PC-9 (cell line): ENCODE results near the gene ZFAND3. TPM values are rescaled to one million over a fixed set of nuclear protein-coding genes. Genes with fewer than 3 reads are reported as not detected.

Source experiments
- BruUV-seq: library from RNA; stranded (reverse); fragments of 400-500 nt; replicated peaks from 2 replicates; lab custom pipeline; 2021; lab: Mats Ljungman, UMichigan
- CTCF ChIA-PET: fragments of 300-600 bp; sonication (Branson Sonifier 250); formaldehyde crosslinking; loops from one replicate; lab custom pipeline; 2022; ENCODE audit warnings: antibody characterized with exemption; lab: Charles Lee
- POLR2A ChIA-PET: fragments of 300-600 bp; sonication (Branson Sonifier 250); formaldehyde crosslinking; loops from one replicate; lab custom pipeline; 2022; ENCODE audit warnings: antibody characterized with exemption; ENCODE audit not compliant: unreplicated experiment; lab: Charles Lee
- DNase-seq, 2 experiments: peaks; one replicate each; pipeline versions ENCODE4 v3.0.0 to v3.0.0-alpha.2; 2015 to 2022; ENCODE audit warnings: mixed read lengths in 1 of 2
- H2AFZ ChIP-seq: fragments of 200-600 bp; sonication (generic); 2 replicates; pipeline ENCODE4 v1.8.1; 2017; ENCODE audit warnings: antibody characterized with exemption
- H3F3A ChIP-seq: fragments of 200-600 bp; sonication (generic); 2 replicates; pipeline ENCODE4 v1.8.1; 2017; ENCODE audit warnings: antibody characterized with exemption, mild to moderate bottlenecking, low read depth; ENCODE audit not compliant: insufficient read depth
- H3K27ac ChIP-seq: fragments of 200-600 bp; sonication (generic); 2 replicates; pipeline ENCODE4 v1.6.1; 2016; ENCODE audit warnings: mixed run types
- H3K27me3 ChIP-seq: fragments of 200-600 bp; sonication (generic); 2 replicates; pipeline ENCODE4 v1.6.1; 2016; ENCODE audit warnings: low read depth, mixed run types; ENCODE audit not compliant: insufficient read depth
- H3K36me3 ChIP-seq: fragments of 200-600 bp; sonication (generic); 2 replicates; pipeline ENCODE4 v1.6.1; 2016; ENCODE audit warnings: low read depth, mixed run types
- H3K4me1 ChIP-seq: fragments of 200-600 bp; sonication (generic); replicated peaks from 2 replicates; pipeline ENCODE4 v1.6.1; 2016; ENCODE audit warnings: mixed run types; ENCODE audit not compliant: insufficient read depth
- H3K4me2 ChIP-seq: fragments of 200-600 bp; sonication (generic); 2 replicates; pipeline ENCODE4 v1.6.1; 2017; ENCODE audit warnings: mixed run types
- H3K4me3 ChIP-seq: fragments of 200-600 bp; sonication (generic); 2 replicates; pipeline ENCODE4 v1.6.1; 2016; ENCODE audit warnings: mixed run types
- H3K79me2 ChIP-seq: fragments of 200-600 bp; sonication (generic); 2 replicates; pipeline ENCODE4 v1.6.1; 2017; ENCODE audit warnings: low read depth, mixed run types
- H3K9me2 ChIP-seq: fragments of 200-600 bp; sonication (generic); 2 replicates; pipeline ENCODE4 v1.8.1; 2017; ENCODE audit warnings: mild to moderate bottlenecking; ENCODE audit not compliant: insufficient read depth
- H3K9me3 ChIP-seq: fragments of 200-600 bp; sonication (generic); 2 replicates; pipeline ENCODE4 v1.8.1; 2016; ENCODE audit warnings: low read depth; ENCODE audit not compliant: insufficient read depth
- H4K20me1 ChIP-seq: fragments of 200-600 bp; sonication (generic); 2 replicates; pipeline ENCODE4 v1.8.1; 2017; ENCODE audit not compliant: insufficient read depth
- CTCF ChIP-seq: fragments of 200-600 bp; sonication (generic); conservative IDR thresholded peaks from 2 replicates; pipeline ENCODE4 v1.6.1; 2017; ENCODE audit warnings: mixed run types, antibody characterized with exemption, mild to moderate bottlenecking, moderate library complexity
- EZH2 ChIP-seq: fragments of 200-600 bp; sonication (generic); IDR thresholded peaks from 2 replicates; pipeline ENCODE4 v1.8.0; 2017; ENCODE audit warnings: antibody characterized with exemption, low read depth
- intact Hi-C: fragments of 100-400 bp; cut with micrococcal nuclease; formaldehyde crosslinking; loops from one replicate; pipeline ENCODE4 v1.10.0; 2022; ENCODE audit not compliant: unreplicated experiment
- total RNA-seq: library from RNA; stranded (reverse); gene quantifications from 2 replicates; pipeline ENCODE4 v1.2.3, GENCODE V29; 2021

The ZFAND3 gene
- total RNA-seq, 1 experiment from 2014 or later: 46.8 TPM

GRCh38 chr6:38030380-38030779, 210.9 kb downstream of the ZFAND3 start:
- H3K4me1 ChIP-seq: peaks cover 6% of the 10 kb centered on the region; the same call in 1 of the 2 replicates
- H3K4me3 ChIP-seq: no peak overlapping the region
- H3K9me2 ChIP-seq: no peaks in the 10 kb centered on the region
- no peak for DNase-seq
- H2AFZ ChIP-seq: no peak overlapping the region
- peaks cover 28% of the 10 kb centered on the region for H4K20me1 ChIP-seq
- no TSS peak for BruUV-seq
- peaks cover 7% of the 10 kb centered on the region; the same call in 1 of the 2 replicates for H3F3A ChIP-seq
- H3K4me2 ChIP-seq: no peak overlapping the region
- H3K9me3 ChIP-seq: no peaks in the 10 kb centered on the region
- no peaks in the 10 kb centered on the region for H3K36me3 ChIP-seq
- ChIA-PET POLR2A (no interaction called here), CTCF (no interaction called here)
- H3K27ac ChIP-seq: no peak overlapping the region
- no peaks in the 10 kb centered on the region for H3K27me3 ChIP-seq
- TF ChIP-seq EZH2 (no peak), CTCF (no peak)
- peaks cover 30% of the 10 kb centered on the region for H3K79me2 ChIP-seq
- intact Hi-C loops: loop anchor here (5.0 kb wide), 1 partner anchor 462 kb away; no protein-coding TSS in a partner anchor

DNA sequence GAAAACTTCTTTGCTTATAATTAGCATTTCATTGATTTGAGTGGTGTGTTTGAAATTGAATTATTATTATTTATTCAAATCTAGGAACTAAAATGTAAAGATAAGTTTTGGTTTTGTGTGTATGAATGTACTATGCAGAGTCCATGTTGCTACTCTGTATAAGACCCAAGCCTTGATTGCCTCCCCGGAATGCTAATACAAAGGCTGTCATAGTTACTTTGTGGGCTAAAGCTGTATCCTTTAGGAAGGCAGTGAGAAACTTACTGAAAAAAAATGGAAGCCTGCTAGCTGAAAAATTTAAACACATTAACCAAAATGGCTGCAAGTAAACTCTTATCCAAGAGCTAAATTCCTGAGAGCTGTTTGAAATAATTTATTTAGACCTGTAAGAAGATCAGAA, 213.3 kb downstream of the ZFAND3 start:
- no peak overlapping the region for H3K27ac ChIP-seq
- H3K9me2 ChIP-seq: no peaks in the 10 kb centered on the region
- peaks cover 12% of the 10 kb centered on the region; the same call in 1 of the 2 replicates for H3K4me1 ChIP-seq
- H4K20me1 ChIP-seq: peaks cover 25% of the 10 kb centered on the region
- no peak overlapping the region for H3K4me2 ChIP-seq
- peaks cover 8% of the 10 kb centered on the region; the same call in 1 of the 2 replicates for H3F3A ChIP-seq
- no peaks in the 10 kb centered on the region for H3K9me3 ChIP-seq
- CTCF ChIA-PET: interaction anchor here (0.6 kb wide), 1 partner anchor 602 kb away, joined by 3 read pairs; no protein-coding TSS in a partner anchor
- H3K79me2 ChIP-seq: peaks cover 23% of the 10 kb centered on the region; the same call in 1 of the 2 replicates
- H3K27me3 ChIP-seq: no peaks in the 10 kb centered on the region
- H2AFZ ChIP-seq: no peak overlapping the region
- POLR2A ChIA-PET: no interaction called here
- BruUV-seq: no TSS peak
- no peaks in the 10 kb centered on the region for H3K36me3 ChIP-seq
- TF ChIP-seq EZH2 (no peak), CTCF (no peak)
- no peak overlapping the region for H3K4me3 ChIP-seq
- DNase-seq: no peak
- intact Hi-C loops: loop anchor here (5.0 kb wide), 1 partner anchor 460 kb away; no protein-coding TSS in a partner anchor

GRCh38 chr6:38033442-38033982, 214.0 kb downstream of the ZFAND3 start:
- intact Hi-C loops: loop anchor here (5.0 kb wide), 1 partner anchor 459 kb away; no protein-coding TSS in a partner anchor
- no TSS peak for BruUV-seq
- peaks cover 20% of the 10 kb centered on the region; the same call in 1 of the 2 replicates for H3K79me2 ChIP-seq

More at GRCh38 chr6:38033442-38033982, 214.0 kb downstream of the ZFAND3 start:
- no peaks in the 10 kb centered on the region for H3K9me2 ChIP-seq
- ChIA-PET POLR2A (no interaction called here), CTCF (interaction anchor here (1.7 kb wide), 1 partner anchor 460 kb away, joined by 3 read pairs; no protein-coding TSS in a partner anchor)
- H2AFZ ChIP-seq: no peak overlapping the region
- H3K4me1 ChIP-seq: peaks cover 12% of the 10 kb centered on the region; the same call in 1 of the 2 replicates
- H4K20me1 ChIP-seq: peaks cover 24% of the 10 kb centered on the region
- H3F3A ChIP-seq: peaks cover 8% of the 10 kb centered on the region; the same call in 1 of the 2 replicates
- no peaks in the 10 kb centered on the region for H3K9me3 ChIP-seq
- H3K4me3 ChIP-seq: no peak overlapping the region
- TF ChIP-seq EZH2: no peak
- TF ChIP-seq CTCF: no peak
- no peaks in the 10 kb centered on the region for H3K36me3 ChIP-seq
- H3K27ac ChIP-seq: no peak overlapping the region
- H3K4me2 ChIP-seq: no peak overlapping the region
- DNase-seq: no peak
- no peaks in the 10 kb centered on the region for H3K27me3 ChIP-seq
